ENCODE results near the gene MEGF11.

The MEGF11 gene

DNA sequence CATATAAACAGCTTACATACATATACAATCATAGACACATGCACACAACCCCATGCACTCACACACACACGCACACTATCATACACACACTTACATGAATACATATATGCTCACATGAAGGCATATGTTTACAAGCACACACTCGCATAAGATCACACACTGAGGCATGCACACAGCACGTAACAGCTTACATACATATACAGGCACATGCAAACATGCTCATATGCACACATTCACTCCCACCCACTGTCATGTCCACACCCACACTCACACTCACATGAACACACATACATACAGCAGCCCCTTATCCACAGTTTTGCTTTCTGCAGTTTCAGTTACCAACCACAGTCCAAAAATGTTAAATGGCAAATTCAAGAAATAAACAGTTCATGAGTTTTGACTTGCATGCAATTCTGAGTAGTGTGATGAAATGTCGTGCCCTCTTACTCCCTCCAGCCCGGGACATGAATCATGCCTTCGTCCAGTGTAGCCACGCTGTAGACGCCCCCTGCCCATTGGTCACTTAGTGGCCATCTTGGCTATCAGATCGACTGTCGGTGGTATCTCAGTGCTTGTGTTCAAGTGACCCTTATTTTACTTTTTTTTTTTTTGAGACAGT is 27.8 kb downstream of the MEGF11 start:
- TF ChIP-seq ZNF70 (CRISPR knock-in tag; IDR thresholded peaks at IDR 0.05) (no peak), CSDC2 (CRISPR knock-in tag; IDR thresholded peaks at IDR 0.05) (no peak), ZC3H10 (CRISPR knock-in tag; IDR thresholded peaks at IDR 0.05) (no peak)
- TF ChIP-seq, protein P1, sequence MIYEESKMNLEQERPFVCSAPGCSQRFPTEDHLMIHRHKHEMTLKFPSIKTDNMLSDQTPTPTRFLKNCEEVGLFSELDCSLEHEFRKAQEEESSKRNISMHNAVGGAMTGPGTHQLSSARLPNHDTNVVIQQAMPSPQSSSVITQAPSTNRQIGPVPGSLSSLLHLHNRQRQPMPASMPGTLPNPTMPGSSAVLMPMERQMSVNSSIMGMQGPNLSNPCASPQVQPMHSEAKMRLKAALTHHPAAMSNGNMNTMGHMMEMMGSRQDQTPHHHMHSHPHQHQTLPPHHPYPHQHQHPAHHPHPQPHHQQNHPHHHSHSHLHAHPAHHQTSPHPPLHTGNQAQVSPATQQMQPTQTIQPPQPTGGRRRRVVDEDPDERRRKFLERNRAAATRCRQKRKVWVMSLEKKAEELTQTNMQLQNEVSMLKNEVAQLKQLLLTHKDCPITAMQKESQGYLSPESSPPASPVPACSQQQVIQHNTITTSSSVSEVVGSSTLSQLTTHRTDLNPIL (CRISPR knock-in tag; IDR thresholded peaks at IDR 0.05; ENCODE audit: low read depth) = no peak
- no peak for ATAC-seq

DNA sequence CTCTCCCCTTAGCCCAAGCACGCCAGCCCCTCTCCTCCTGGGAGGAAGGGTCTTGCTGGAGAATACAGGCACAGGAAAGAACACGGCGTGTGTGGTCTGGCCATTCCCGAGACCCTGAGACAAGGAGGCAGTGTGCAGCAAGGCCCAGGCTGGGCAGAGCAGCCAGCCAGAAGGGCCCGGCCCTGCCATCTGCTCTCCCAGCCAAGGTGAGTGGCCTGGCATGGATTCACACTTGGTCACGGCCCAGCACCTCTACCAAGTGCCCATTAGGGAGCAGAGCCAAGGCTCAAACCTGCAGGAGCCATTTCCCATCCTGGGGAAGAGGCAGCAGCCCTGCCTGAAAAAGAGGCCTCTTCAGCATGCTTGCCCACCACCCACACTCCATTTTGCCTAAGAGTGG is 28.6 kb downstream of the MEGF11 start:
- TF ChIP-seq ZNF70 (CRISPR knock-in tag; IDR thresholded peaks at IDR 0.05) = no peak
- TF ChIP-seq GLIS3 (CRISPR knock-in tag; IDR thresholded peaks at IDR 0.05) = no peak
- TF ChIP-seq TOX (CRISPR knock-in tag; IDR thresholded peaks at IDR 0.05; ENCODE audit: borderline replicate concordance) = no peak
- TF ChIP-seq, protein P2, sequence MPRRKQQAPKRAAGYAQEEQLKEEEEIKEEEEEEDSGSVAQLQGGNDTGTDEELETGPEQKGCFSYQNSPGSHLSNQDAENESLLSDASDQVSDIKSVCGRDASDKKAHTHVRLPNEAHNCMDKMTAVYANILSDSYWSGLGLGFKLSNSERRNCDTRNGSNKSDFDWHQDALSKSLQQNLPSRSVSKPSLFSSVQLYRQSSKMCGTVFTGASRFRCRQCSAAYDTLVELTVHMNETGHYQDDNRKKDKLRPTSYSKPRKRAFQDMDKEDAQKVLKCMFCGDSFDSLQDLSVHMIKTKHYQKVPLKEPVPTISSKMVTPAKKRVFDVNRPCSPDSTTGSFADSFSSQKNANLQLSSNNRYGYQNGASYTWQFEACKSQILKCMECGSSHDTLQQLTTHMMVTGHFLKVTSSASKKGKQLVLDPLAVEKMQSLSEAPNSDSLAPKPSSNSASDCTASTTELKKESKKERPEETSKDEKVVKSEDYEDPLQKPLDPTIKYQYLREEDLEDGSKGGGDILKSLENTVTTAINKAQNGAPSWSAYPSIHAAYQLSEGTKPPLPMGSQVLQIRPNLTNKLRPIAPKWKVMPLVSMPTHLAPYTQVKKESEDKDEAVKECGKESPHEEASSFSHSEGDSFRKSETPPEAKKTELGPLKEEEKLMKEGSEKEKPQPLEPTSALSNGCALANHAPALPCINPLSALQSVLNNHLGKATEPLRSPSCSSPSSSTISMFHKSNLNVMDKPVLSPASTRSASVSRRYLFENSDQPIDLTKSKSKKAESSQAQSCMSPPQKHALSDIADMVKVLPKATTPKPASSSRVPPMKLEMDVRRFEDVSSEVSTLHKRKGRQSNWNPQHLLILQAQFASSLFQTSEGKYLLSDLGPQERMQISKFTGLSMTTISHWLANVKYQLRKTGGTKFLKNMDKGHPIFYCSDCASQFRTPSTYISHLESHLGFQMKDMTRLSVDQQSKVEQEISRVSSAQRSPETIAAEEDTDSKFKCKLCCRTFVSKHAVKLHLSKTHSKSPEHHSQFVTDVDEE (CRISPR knock-in tag; IDR thresholded peaks at IDR 0.05) = no peak
- TF ChIP-seq ZNF565 (CRISPR knock-in tag; conservative IDR thresholded peaks at IDR 0.05; ENCODE audit: low read depth) = no peak
- TF ChIP-seq SNAI2 (CRISPR knock-in tag; IDR thresholded peaks at IDR 0.05) = no peak
- TF ChIP-seq TCF4 (CRISPR knock-in tag; IDR thresholded peaks at IDR 0.05; ENCODE audit: borderline replicate concordance) = no peak
- no peak for TF ChIP-seq BACH2 (CRISPR knock-in tag; IDR thresholded peaks at IDR 0.05; ENCODE audit: borderline replicate concordance)
- TF ChIP-seq ISL1 (CRISPR knock-in tag; IDR thresholded peaks at IDR 0.05) = no peak
- no peak for TF ChIP-seq RARB (CRISPR knock-in tag; IDR thresholded peaks at IDR 0.05)
- TF ChIP-seq ARNTL (CRISPR knock-in tag; IDR thresholded peaks at IDR 0.05; ENCODE audit: borderline replicate concordance, low read depth) = no peak
- TF ChIP-seq PPARA (CRISPR knock-in tag; IDR thresholded peaks at IDR 0.05; ENCODE audit: borderline replicate concordance) = no peak
- TF ChIP-seq CSDC2 (CRISPR knock-in tag; IDR thresholded peaks at IDR 0.05) = no peak
- TF ChIP-seq ZFP3 (CRISPR knock-in tag; IDR thresholded peaks at IDR 0.05) = no peak
- no peak for ATAC-seq

DNA sequence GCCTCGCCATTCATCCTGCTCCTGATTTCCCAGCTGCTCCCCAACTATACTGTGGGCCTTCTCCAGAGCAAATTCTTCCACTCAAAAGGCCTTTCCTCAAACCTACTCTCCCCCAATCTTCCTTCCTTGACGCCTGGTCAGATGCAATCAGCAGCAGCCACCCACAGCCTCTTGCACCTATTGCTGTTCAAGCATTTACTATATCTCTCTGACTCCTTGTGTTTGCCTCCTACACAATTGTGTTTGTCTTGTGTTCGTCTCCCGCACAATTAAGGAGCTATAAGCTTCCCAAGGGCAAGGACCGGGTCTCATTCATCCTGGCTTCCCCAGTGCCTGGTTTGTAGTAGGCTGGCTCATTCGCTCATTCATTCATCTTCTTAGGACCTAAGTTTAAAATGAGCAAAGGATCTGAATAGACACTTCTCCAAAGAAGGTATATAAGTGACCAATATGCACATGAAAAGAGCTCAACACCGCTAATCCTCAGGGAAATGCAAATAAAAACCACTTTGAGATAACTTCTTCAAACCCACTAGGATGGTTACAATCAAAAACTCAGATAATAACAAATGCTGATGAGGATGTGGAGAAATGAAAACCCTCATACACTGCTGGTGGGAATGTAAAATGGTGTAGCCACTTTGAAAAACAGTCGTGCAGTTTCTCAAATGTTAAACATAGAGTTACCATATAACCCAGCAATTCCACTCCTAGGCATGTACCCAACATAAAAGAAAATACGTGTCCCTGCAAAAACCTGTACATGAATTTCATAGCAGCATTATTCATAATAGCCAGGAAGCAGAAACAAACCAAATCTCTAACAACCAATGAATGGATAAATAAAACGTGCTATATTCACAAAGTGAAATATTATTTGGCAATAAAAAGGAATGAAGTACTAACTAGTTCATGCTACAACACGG is 31.0 kb downstream of the MEGF11 start:
- TF ChIP-seq, protein P3, sequence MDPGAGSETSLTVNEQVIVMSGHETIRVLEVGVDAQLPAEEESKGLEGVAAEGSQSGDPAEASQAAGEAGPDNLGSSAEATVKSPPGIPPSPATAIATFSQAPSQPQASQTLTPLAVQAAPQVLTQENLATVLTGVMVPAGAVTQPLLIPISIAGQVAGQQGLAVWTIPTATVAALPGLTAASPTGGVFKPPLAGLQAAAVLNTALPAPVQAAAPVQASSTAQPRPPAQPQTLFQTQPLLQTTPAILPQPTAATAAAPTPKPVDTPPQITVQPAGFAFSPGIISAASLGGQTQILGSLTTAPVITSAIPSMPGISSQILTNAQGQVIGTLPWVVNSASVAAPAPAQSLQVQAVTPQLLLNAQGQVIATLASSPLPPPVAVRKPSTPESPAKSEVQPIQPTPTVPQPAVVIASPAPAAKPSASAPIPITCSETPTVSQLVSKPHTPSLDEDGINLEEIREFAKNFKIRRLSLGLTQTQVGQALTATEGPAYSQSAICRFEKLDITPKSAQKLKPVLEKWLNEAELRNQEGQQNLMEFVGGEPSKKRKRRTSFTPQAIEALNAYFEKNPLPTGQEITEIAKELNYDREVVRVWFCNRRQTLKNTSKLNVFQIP (CRISPR knock-in tag; IDR thresholded peaks at IDR 0.05; ENCODE audit: borderline replicate concordance, low read depth) = no peak
- no peak for ATAC-seq

DNA sequence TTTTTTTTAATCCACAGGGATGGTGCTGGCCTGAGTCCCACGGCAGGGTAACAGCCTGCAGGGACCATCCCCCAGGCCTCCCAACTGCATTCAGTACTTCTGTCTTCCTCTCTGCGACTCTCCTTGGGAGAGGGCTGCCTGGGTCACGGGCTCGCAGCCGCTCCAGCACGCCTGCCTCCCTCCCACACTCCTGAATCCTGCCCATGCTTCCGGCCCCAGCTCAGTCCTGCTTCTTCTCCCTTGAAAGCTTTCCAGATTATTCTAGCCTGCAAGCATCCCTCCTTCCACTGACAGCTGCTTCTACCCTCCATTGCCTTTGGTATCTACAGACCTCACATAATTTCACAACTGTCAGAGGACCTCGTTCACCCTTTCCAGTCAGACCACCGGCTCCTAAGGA is 32.4 kb downstream of the MEGF11 start:
- ATAC-seq = no peak

More for the DNA sequence above, 32.4 kb downstream of the MEGF11 start:
- TF ChIP-seq, protein P3 (CRISPR knock-in tag; IDR thresholded peaks at IDR 0.05; ENCODE audit: borderline replicate concordance, low read depth) = no peak
- TF ChIP-seq, protein P4, sequence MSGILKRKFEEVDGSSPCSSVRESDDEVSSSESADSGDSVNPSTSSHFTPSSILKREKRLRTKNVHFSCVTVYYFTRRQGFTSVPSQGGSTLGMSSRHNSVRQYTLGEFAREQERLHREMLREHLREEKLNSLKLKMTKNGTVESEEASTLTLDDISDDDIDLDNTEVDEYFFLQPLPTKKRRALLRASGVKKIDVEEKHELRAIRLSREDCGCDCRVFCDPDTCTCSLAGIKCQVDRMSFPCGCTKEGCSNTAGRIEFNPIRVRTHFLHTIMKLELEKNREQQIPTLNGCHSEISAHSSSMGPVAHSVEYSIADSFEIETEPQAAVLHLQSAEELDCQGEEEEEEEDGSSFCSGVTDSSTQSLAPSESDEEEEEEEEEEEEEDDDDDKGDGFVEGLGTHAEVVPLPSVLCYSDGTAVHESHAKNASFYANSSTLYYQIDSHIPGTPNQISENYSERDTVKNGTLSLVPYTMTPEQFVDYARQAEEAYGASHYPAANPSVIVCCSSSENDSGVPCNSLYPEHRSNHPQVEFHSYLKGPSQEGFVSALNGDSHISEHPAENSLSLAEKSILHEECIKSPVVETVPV (CRISPR knock-in tag; IDR thresholded peaks at IDR 0.05) = no peak
- TF ChIP-seq ESRRG (CRISPR knock-in tag; IDR thresholded peaks at IDR 0.05) (no peak), ZNF565 (CRISPR knock-in tag; conservative IDR thresholded peaks at IDR 0.05; ENCODE audit: low read depth) (no peak)
